ENCODE measurements around the gene ZNF423. TPM values are rescaled to one million over a fixed set of nuclear protein-coding genes. Genes with fewer than 3 reads are reported as not detected.

ZNF423 gene
- polyA plus RNA-seq, 1 of the 3 experiments (the other 2 are of a cell fraction): 1.2 TPM

DNA sequence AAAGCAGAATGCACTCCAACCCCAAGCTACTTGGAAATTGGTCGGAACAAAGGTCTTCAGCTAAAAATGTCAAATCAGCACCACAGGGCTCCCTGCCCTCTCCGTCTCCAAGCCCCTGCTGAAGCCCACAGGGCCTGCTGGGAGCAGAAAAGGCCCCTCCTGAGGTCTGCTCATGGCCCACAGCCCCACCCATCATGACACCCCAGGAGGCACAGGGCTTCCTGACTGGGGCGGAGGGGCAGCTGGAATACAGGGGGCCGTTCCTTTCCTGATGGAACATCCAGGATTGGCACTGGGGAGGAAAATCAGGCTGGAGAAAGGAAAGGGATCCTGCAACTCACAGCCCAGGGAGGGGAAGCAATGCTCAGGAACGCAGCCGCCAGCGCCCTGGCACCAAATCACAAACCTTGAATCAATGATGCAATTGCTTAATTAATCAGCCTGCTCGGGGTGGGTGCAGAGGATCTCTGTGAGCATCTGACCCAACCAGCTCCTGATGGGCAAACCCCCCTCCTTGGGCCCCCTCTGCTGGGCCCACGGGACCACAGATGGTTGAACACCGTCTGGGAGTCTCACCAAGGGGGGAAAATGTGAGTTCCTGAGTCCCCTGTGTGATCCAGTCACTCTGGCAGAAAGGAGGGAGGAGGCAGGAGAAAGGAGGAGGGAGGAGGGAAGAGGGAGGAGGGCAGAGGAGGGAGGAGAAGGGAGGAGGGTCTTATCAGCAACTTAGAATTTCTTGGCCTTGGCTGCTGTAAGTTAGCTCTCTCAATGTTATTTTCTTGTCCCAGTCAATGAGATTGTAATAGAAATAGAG is 155.5 kb downstream of the ZNF423 start:
- CTCF ChIA-PET: interaction anchor here (0.6 to 1.2 kb wide), 6 partner anchors 35 to 176 kb away, joined by 3 to 4 read pairs (median 3); no protein-coding TSS in a partner anchor
- peak; percentile 55 for DNase-seq

GRCh38 chr16:49699841-49700175 is 156.1 kb downstream of the ZNF423 start:
- Histone ChIP-seq H3K36me3 (replicated peaks in 1 of 2; ENCODE audit: control insufficient read depth in 1 of 2, insufficient read depth in 2 of 2, low read length in 1 of 2) (no peaks in the 10 kb centered on the region), H2AFZ (ENCODE audit: low read depth) (no peak overlapping the region), H3K9ac (no peak overlapping the region), H3K4me2 (no peak overlapping the region), H3K27me3 (ENCODE audit: insufficient read depth) (no peaks in the 10 kb centered on the region), H3F3A (replicated peaks; ENCODE audit: insufficient read depth) (no peaks in the 10 kb centered on the region), H3K4me1 (ENCODE audit: control insufficient read depth in 1 of 2, insufficient read depth in 2 of 2, low read depth in 1 of 2, low read length in 1 of 2) (peaks cover 10 to 72% of the 10 kb centered on the region in 2 experiments; a peak in 3 of 4 replicates), H3K9me3 (no peaks in the 10 kb centered on the region), H3K9me2 (no peaks in the 10 kb centered on the region), H3K27ac (ENCODE audit: low read depth in 2 of 2, low read length in 1 of 2) (peak overlapping the region in 1 of 2 experiments; percentile 97; a peak in 2 of 4 replicates), H3K4me3 (ENCODE audit: low read depth in 2 of 2, low read length in 1 of 2) (no peak overlapping the region), H4K20me1 (ENCODE audit: insufficient read depth) (no peaks in the 10 kb centered on the region), H3K79me2 (ENCODE audit: insufficient read depth) (no peaks in the 10 kb centered on the region)
- ChIA-PET POLR2A (no interaction called here), CTCF (interaction anchor here (0.6 to 1.2 kb wide), 2 partner anchors 60 to 177 kb away, joined by 3 read pairs; no protein-coding TSS in a partner anchor)
- TF ChIP-seq RXRA (IDR thresholded peaks at IDR 0.05; ENCODE audit: borderline replicate concordance, low read depth) (no peak), MEF2A (IDR thresholded peaks at IDR 0.05; ENCODE audit: borderline replicate concordance, low read depth) (no peak)
- WGBS (ENCODE audit: low lambda C conversion rate): 75% methylated on average over 1 of the region's 3 CpGs
- no peak for DNase-seq

More for the DNA sequence above, 155.5 kb downstream of the ZNF423 start:
- Histone ChIP-seq H3K4me3 (ENCODE audit: low read depth in 2 of 2, low read length in 1 of 2) (no peak overlapping the region), H3K4me1 (ENCODE audit: control insufficient read depth in 1 of 2, insufficient read depth in 2 of 2, low read depth in 1 of 2, low read length in 1 of 2) (peaks cover 10 to 72% of the 10 kb centered on the region in 2 experiments; a peak in 3 of 4 replicates), H3K79me2 (ENCODE audit: insufficient read depth) (no peaks in the 10 kb centered on the region), H3F3A (replicated peaks; ENCODE audit: insufficient read depth) (no peaks in the 10 kb centered on the region), H3K36me3 (replicated peaks in 1 of 2; ENCODE audit: control insufficient read depth in 1 of 2, insufficient read depth in 2 of 2, low read length in 1 of 2) (no peaks in the 10 kb centered on the region), H3K27ac (ENCODE audit: low read depth in 2 of 2, low read length in 1 of 2) (peak overlapping the region in 1 of 2 experiments; percentile 97; a peak in 2 of 4 replicates), H4K20me1 (ENCODE audit: insufficient read depth) (no peaks in the 10 kb centered on the region), H3K27me3 (ENCODE audit: insufficient read depth) (no peaks in the 10 kb centered on the region), H3K9me3 (no peaks in the 10 kb centered on the region), H3K9ac (no peak overlapping the region), H3K9me2 (no peaks in the 10 kb centered on the region), H2AFZ (ENCODE audit: low read depth) (no peak overlapping the region), H3K4me2 (no peak overlapping the region)
- no peak for TF ChIP-seq TEAD4 (IDR thresholded peaks at IDR 0.05; ENCODE audit: borderline replicate concordance, insufficient read depth)
- TF ChIP-seq RAD21 (IDR thresholded peaks at IDR 0.05; ENCODE audit: low read length): no peak
- TF ChIP-seq IRF3 (IDR thresholded peaks at IDR 0.05; ENCODE audit: low read depth, low read length): no peak
- no peak for TF ChIP-seq SIN3A (IDR thresholded peaks at IDR 0.05; ENCODE audit: borderline replicate concordance, low read depth, low read length)
- POLR2A ChIA-PET: no interaction called here
- 46% methylated on average over 10 of the region's 10 CpGs for WGBS (ENCODE audit: low lambda C conversion rate)
